C4-2B (cell line): Measurements from ENCODE around the gene SSTR5.

ENCODE experiments used
- ZFX ChIP-seq: fragments of 450-650 bp; IDR thresholded peaks from 2 replicates; pipeline ENCODE4 v1.6.1; 2017
- TF ChIP-seq, protein P1 (sequence below): fragments of 450-650 bp; conservative IDR thresholded peaks from 2 replicates; pipeline ENCODE4 v1.5.1; 2017; ENCODE audit warnings: mild to moderate bottlenecking

GRCh38 chr16:1047123-1047522 lies 25.4 kb upstream of the SSTR5 start:
- TF ChIP-seq, protein P1, sequence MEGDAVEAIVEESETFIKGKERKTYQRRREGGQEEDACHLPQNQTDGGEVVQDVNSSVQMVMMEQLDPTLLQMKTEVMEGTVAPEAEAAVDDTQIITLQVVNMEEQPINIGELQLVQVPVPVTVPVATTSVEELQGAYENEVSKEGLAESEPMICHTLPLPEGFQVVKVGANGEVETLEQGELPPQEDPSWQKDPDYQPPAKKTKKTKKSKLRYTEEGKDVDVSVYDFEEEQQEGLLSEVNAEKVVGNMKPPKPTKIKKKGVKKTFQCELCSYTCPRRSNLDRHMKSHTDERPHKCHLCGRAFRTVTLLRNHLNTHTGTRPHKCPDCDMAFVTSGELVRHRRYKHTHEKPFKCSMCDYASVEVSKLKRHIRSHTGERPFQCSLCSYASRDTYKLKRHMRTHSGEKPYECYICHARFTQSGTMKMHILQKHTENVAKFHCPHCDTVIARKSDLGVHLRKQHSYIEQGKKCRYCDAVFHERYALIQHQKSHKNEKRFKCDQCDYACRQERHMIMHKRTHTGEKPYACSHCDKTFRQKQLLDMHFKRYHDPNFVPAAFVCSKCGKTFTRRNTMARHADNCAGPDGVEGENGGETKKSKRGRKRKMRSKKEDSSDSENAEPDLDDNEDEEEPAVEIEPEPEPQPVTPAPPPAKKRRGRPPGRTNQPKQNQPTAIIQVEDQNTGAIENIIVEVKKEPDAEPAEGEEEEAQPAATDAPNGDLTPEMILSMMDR, result no peak
- TF ChIP-seq ZFX, result no peak
